ENCODE results near the gene CST7. TPM values are rescaled to one million over a fixed set of nuclear protein-coding genes. Genes with fewer than 3 reads are reported as not detected.
A peak's percentile ranks its signal among the peaks of the same experiment; 100 is the strongest.

CST7 gene
- total RNA-seq, 1 donor from 2014 or later: not detected

- Mint-ChIP-seq H3K36me3 (ENCODE audit: unreplicated experiment) (peaks cover 6% of the 10 kb centered on the region), H3K4me1 (ENCODE audit: unreplicated experiment) (peaks cover 16% of the 10 kb centered on the region), H3K27me3 (ENCODE audit: unreplicated experiment) (no peaks in the 10 kb centered on the region), H3K4me3 (ENCODE audit: unreplicated experiment) (no peak overlapping the region), H3K27ac (ENCODE audit: unreplicated experiment) (no peak overlapping the region), H3K9me3 (ENCODE audit: unreplicated experiment) (no peaks in the 10 kb centered on the region)
- no peak for TF ChIP-seq CTCF (IDR thresholded peaks at IDR 0.05)
- no peak for DNase-seq (ENCODE audit: extremely low spot score, unreplicated experiment)
These were observed 38.2 kb downstream of the CST7 start for GRCh38 chr20:24987244-24987643.

GRCh38 chr20:24987873-24988835 is 39.1 kb downstream of the CST7 start:
- Mint-ChIP-seq H3K36me3 (ENCODE audit: unreplicated experiment) (peaks cover 3% of the 10 kb centered on the region), H3K27me3 (ENCODE audit: unreplicated experiment) (no peaks in the 10 kb centered on the region), H3K4me1 (ENCODE audit: unreplicated experiment) (peaks cover 21% of the 10 kb centered on the region), H3K27ac (ENCODE audit: unreplicated experiment) (no peak overlapping the region), H3K9me3 (ENCODE audit: unreplicated experiment) (no peaks in the 10 kb centered on the region), H3K4me3 (ENCODE audit: unreplicated experiment) (no peak overlapping the region)
- TF ChIP-seq CTCF (IDR thresholded peaks at IDR 0.05): no peak
- DNase-seq (ENCODE audit: extremely low spot score, unreplicated experiment): peak; percentile 49

- DNase-seq (ENCODE audit: extremely low spot score, unreplicated experiment): no peak
- Mint-ChIP-seq H3K4me3 (ENCODE audit: unreplicated experiment) (no peak overlapping the region), H3K27ac (ENCODE audit: unreplicated experiment) (no peak overlapping the region), H3K36me3 (ENCODE audit: unreplicated experiment) (peaks cover 2% of the 10 kb centered on the region), H3K9me3 (ENCODE audit: unreplicated experiment) (no peaks in the 10 kb centered on the region), H3K4me1 (ENCODE audit: unreplicated experiment) (peaks cover 30% of the 10 kb centered on the region), H3K27me3 (ENCODE audit: unreplicated experiment) (no peaks in the 10 kb centered on the region)
- no peak for TF ChIP-seq CTCF (IDR thresholded peaks at IDR 0.05)
These were observed 40.1 kb downstream of the CST7 start for GRCh38 chr20:24989162-24989561.

GRCh38 chr20:24990810-24991252 is 41.8 kb downstream of the CST7 start:
- peaks cover 38% of the 10 kb centered on the region for H3K4me1 Mint-ChIP-seq (ENCODE audit: unreplicated experiment)
- H3K27ac Mint-ChIP-seq (ENCODE audit: unreplicated experiment): no peak overlapping the region
- no peak for TF ChIP-seq CTCF (IDR thresholded peaks at IDR 0.05)
- H3K9me3 Mint-ChIP-seq (ENCODE audit: unreplicated experiment): no peaks in the 10 kb centered on the region
- no peaks in the 10 kb centered on the region for H3K27me3 Mint-ChIP-seq (ENCODE audit: unreplicated experiment)
- H3K4me3 Mint-ChIP-seq (ENCODE audit: unreplicated experiment): peak overlapping the region; percentile 92
- peaks cover 2% of the 10 kb centered on the region for H3K36me3 Mint-ChIP-seq (ENCODE audit: unreplicated experiment)
- DNase-seq (ENCODE audit: extremely low spot score, unreplicated experiment): peak; percentile 44

GRCh38 chr20:24991897-24992486 is 42.9 kb downstream of the CST7 start:
- no peak for DNase-seq (ENCODE audit: extremely low spot score, unreplicated experiment)
- Mint-ChIP-seq H3K36me3 (ENCODE audit: unreplicated experiment) (peaks cover 2% of the 10 kb centered on the region), H3K9me3 (ENCODE audit: unreplicated experiment) (no peaks in the 10 kb centered on the region), H3K27me3 (ENCODE audit: unreplicated experiment) (peaks cover under 1% of the 10 kb centered on the region), H3K4me1 (ENCODE audit: unreplicated experiment) (peaks cover 42% of the 10 kb centered on the region), H3K4me3 (ENCODE audit: unreplicated experiment) (peak overlapping the region; percentile 92), H3K27ac (ENCODE audit: unreplicated experiment) (peak overlapping the region; percentile 95)
- TF ChIP-seq CTCF (IDR thresholded peaks at IDR 0.05): no peak
